Nephron progenitor cell (in vitro differentiated cells): ENCODE measurements around the gene PRM3.

Experiments
- DNase-seq: peaks from one replicate; pipeline ENCODE4 v3.0.0; 2021
- H3K27ac Mint-ChIP-seq: 2 replicates; pipeline ENCODE4 v1.8.0; 2021; ENCODE audit warnings: mild to moderate bottlenecking, moderate library complexity, mixed read lengths
- H3K27me3 Mint-ChIP-seq: 2 replicates; pipeline ENCODE4 v1.8.0; 2021; ENCODE audit warnings: mild to moderate bottlenecking, low read depth, mixed read lengths; ENCODE audit not compliant: poor library complexity
- H3K36me3 Mint-ChIP-seq: 2 replicates; pipeline ENCODE4 v1.8.0; 2021; ENCODE audit warnings: low read depth, mixed read lengths
- H3K4me1 Mint-ChIP-seq: 2 replicates; pipeline ENCODE4 v1.8.0; 2021; ENCODE audit warnings: mixed read lengths
- H3K4me3 Mint-ChIP-seq: 2 replicates; pipeline ENCODE4 v1.8.0; 2021; ENCODE audit warnings: mild to moderate bottlenecking, moderate library complexity, mixed read lengths
- H3K9me3 Mint-ChIP-seq: 2 replicates; pipeline ENCODE4 v1.8.0; 2021; ENCODE audit warnings: mild to moderate bottlenecking, moderate library complexity, mixed read lengths
- CTCF ChIP-seq: fragments of 200-600 bp; sonication (generic); IDR thresholded peaks from 2 replicates; pipeline ENCODE4 v1.5.0; 2021; ENCODE audit warnings: antibody characterized with exemption

The PRM3 gene

GRCh38 chr16:11318817-11319216 is 45.4 kb upstream of the PRM3 start:
- TF ChIP-seq CTCF = no peak
- Mint-ChIP-seq H3K27ac (no peak overlapping the region), H3K27me3 (peaks cover 17% of the 10 kb centered on the region), H3K4me1 (peaks cover 26% of the 10 kb centered on the region), H3K9me3 (no peaks in the 10 kb centered on the region), H3K4me3 (no peak overlapping the region), H3K36me3 (no peaks in the 10 kb centered on the region)
- no peak for DNase-seq

GRCh38 chr16:11316331-11317015 is 43.0 kb upstream of the PRM3 start:
- H3K4me1 Mint-ChIP-seq = peaks cover 28% of the 10 kb centered on the region
- no peaks in the 10 kb centered on the region for H3K36me3 Mint-ChIP-seq
- H3K27me3 Mint-ChIP-seq = peaks cover 17% of the 10 kb centered on the region
- no peak for TF ChIP-seq CTCF
- DNase-seq = peak; percentile 33
- no peak overlapping the region for H3K27ac Mint-ChIP-seq
- H3K4me3 Mint-ChIP-seq = no peak overlapping the region
- H3K9me3 Mint-ChIP-seq = no peaks in the 10 kb centered on the region

GRCh38 chr16:11315510-11315909 is 42.1 kb upstream of the PRM3 start:
- peaks cover 17% of the 10 kb centered on the region for H3K27me3 Mint-ChIP-seq
- DNase-seq = peak; percentile 61
- H3K4me3 Mint-ChIP-seq = no peak overlapping the region
- no peaks in the 10 kb centered on the region for H3K36me3 Mint-ChIP-seq
- no peaks in the 10 kb centered on the region for H3K9me3 Mint-ChIP-seq
- peak; percentile 17 for TF ChIP-seq CTCF
- H3K4me1 Mint-ChIP-seq = peaks cover 28% of the 10 kb centered on the region
- no peak overlapping the region for H3K27ac Mint-ChIP-seq

- H3K4me3 Mint-ChIP-seq = no peak overlapping the region
- H3K9me3 Mint-ChIP-seq = no peaks in the 10 kb centered on the region
- DNase-seq = no peak
- peaks cover 17% of the 10 kb centered on the region for H3K27me3 Mint-ChIP-seq
- TF ChIP-seq CTCF = no peak
- no peak overlapping the region for H3K27ac Mint-ChIP-seq
- no peaks in the 10 kb centered on the region for H3K36me3 Mint-ChIP-seq
- H3K4me1 Mint-ChIP-seq = peaks cover 34% of the 10 kb centered on the region
Measured at GRCh38 chr16:11314309-11314894, 41.0 kb upstream of the PRM3 start.

GRCh38 chr16:11313493-11314308 is 40.3 kb upstream of the PRM3 start:
- no peak overlapping the region for H3K27ac Mint-ChIP-seq
- no peak for DNase-seq

More at GRCh38 chr16:11313493-11314308, 40.3 kb upstream of the PRM3 start:
- H3K27me3 Mint-ChIP-seq = peaks cover 18% of the 10 kb centered on the region
- no peak for TF ChIP-seq CTCF
- H3K4me1 Mint-ChIP-seq = peaks cover 35% of the 10 kb centered on the region
- H3K9me3 Mint-ChIP-seq = no peaks in the 10 kb centered on the region
- H3K36me3 Mint-ChIP-seq = no peaks in the 10 kb centered on the region
- H3K4me3 Mint-ChIP-seq = no peak overlapping the region
